Effector memory CD8-positive, alpha-beta T cell (primary cell): Measurements from ENCODE around the gene EFCAB13.
"Not testable (repeated sequence)": the region's sequence is repeated elsewhere in the genome, so short reads cannot be mapped to it uniquely, and the experiment has no call there.

Source experiments
- ATAC-seq: fragments of 150-1000 bp; cut with Tn5 transposase; replicated peaks from 2 replicates; pipeline ENCODE4 v1.10.0; 2021; ENCODE audit warnings: mild to moderate bottlenecking, moderate library complexity
- DNase-seq, 3 experiments: peaks; one replicate each; pipeline ENCODE4 v3.0.0; 2021
- H3K27ac Mint-ChIP-seq, 2 donors: one replicate each; pipeline ENCODE4 v1.8.0; 2022; ENCODE audit warnings: mild to moderate bottlenecking in 2 of 2, mixed read lengths in 2 of 2, moderate library complexity in 2 of 2
- H3K27me3 Mint-ChIP-seq, 2 donors: one replicate each; pipeline ENCODE4 v1.8.0; 2022; ENCODE audit warnings: mixed read lengths in 2 of 2
- H3K36me3 Mint-ChIP-seq: one replicate; pipeline ENCODE4 v1.8.0; 2022; ENCODE audit warnings: mild to moderate bottlenecking, moderate library complexity, mixed read lengths; ENCODE audit not compliant: insufficient read depth
- H3K4me1 Mint-ChIP-seq, 2 donors: one replicate each; pipeline ENCODE4 v1.8.0; 2022; ENCODE audit warnings: low read depth in 2 of 2, mixed read lengths in 2 of 2
- H3K4me3 Mint-ChIP-seq, 2 donors: one replicate each; pipeline ENCODE4 v1.8.0; 2022; ENCODE audit warnings: mild to moderate bottlenecking in 2 of 2, mixed read lengths in 2 of 2, moderate library complexity in 2 of 2
- H3K9me3 Mint-ChIP-seq, 2 donors: one replicate each; pipeline ENCODE4 v1.8.0; 2022; ENCODE audit warnings: mixed read lengths in 2 of 2

The EFCAB13 gene

GRCh38 chr17:47466976-47467375, 143.2 kb downstream of the EFCAB13 start:
- not testable (repeated sequence) for H3K36me3 Mint-ChIP-seq, H3K4me1 Mint-ChIP-seq, H3K4me3 Mint-ChIP-seq, H3K27ac Mint-ChIP-seq, ATAC-seq, H3K27me3 Mint-ChIP-seq, DNase-seq, H3K9me3 Mint-ChIP-seq

GRCh38 chr17:47470836-47471235, 147.1 kb downstream of the EFCAB13 start:
- no peaks in the 10 kb centered on the region for H3K9me3 Mint-ChIP-seq
- no peak for ATAC-seq
- DNase-seq = no peak
- H3K27me3 Mint-ChIP-seq = no peaks in the 10 kb centered on the region
- H3K4me1 Mint-ChIP-seq = no peaks in the 10 kb centered on the region
- H3K4me3 Mint-ChIP-seq = no peak overlapping the region
- H3K27ac Mint-ChIP-seq = peak overlapping the region in 1 of 2 donors; percentile 29
- peaks cover 10% of the 10 kb centered on the region for H3K36me3 Mint-ChIP-seq

- H3K4me3 Mint-ChIP-seq, ATAC-seq, H3K9me3 Mint-ChIP-seq, H3K4me1 Mint-ChIP-seq, DNase-seq, H3K27me3 Mint-ChIP-seq, H3K27ac Mint-ChIP-seq: not testable (repeated sequence)
- peaks cover 14% of the 10 kb centered on the region for H3K36me3 Mint-ChIP-seq
Measured at GRCh38 chr17:47472073-47472472, 148.3 kb downstream of the EFCAB13 start.
